Mammary epithelial cell (primary cell): ENCODE measurements around the gene DEFB131B.
A peak's percentile ranks its signal among the peaks of the same experiment; 100 is the strongest.
"Not testable (repeated sequence)": the region's sequence is repeated elsewhere in the genome, so short reads cannot be mapped to it uniquely, and the experiment has no call there.

Experiments
- EZH2 ChIP-seq: IDR thresholded peaks from 2 replicates; pipeline ENCODE4 v1.6.1; 2012; ENCODE audit warnings: low read length, inconsistent platforms, borderline replicate concordance
- TF ChIP-seq, protein P1 (sequence below), 2 donors: IDR thresholded peaks in 1 of 2; conservative IDR thresholded peaks in 1 of 2; 2 replicates each; pipeline ENCODE4 v1.5.1; 2011 to 2012; ENCODE audit warnings: inconsistent platforms in 2 of 2, low read length in 2 of 2, mild to moderate bottlenecking in 2 of 2, control low read depth in 1 of 2, low read depth in 1 of 2; ENCODE audit not compliant: insufficient read depth in 1 of 2; ENCODE audit errors: extremely low read depth in 1 of 2

DNA sequence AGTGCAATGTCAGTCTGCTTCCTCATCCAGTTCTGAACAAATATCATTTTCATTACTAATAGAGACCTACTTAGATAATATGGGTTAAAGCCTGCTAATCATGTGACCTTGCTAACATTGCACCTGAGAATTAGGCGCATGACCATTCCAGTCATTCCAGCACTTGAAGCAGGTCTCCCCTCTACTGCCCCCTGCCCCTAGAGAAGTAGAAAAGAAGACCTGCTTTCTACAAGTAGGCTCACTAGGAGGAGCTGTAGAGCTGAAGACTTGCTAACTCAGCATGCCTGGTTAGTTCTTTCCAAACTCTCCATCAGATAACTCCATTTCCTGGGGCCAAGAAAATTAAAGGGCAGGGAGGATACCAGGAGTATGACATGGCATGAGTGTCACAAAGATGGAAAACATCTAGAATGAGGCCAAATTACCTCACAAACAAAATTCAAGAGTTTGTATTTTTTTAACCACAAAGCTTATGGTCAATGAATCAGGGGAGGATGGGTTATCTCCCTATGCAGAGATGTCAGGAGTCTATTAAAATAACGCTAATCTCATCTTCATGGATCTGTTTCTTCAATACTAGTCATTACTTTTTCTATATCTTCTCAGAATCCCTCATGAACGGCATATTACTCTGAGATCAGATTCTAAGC is 14.2 kb upstream of the DEFB131B start:
- TF ChIP-seq, protein P1, sequence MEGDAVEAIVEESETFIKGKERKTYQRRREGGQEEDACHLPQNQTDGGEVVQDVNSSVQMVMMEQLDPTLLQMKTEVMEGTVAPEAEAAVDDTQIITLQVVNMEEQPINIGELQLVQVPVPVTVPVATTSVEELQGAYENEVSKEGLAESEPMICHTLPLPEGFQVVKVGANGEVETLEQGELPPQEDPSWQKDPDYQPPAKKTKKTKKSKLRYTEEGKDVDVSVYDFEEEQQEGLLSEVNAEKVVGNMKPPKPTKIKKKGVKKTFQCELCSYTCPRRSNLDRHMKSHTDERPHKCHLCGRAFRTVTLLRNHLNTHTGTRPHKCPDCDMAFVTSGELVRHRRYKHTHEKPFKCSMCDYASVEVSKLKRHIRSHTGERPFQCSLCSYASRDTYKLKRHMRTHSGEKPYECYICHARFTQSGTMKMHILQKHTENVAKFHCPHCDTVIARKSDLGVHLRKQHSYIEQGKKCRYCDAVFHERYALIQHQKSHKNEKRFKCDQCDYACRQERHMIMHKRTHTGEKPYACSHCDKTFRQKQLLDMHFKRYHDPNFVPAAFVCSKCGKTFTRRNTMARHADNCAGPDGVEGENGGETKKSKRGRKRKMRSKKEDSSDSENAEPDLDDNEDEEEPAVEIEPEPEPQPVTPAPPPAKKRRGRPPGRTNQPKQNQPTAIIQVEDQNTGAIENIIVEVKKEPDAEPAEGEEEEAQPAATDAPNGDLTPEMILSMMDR (conservative IDR thresholded peaks at IDR 0.05 in 1 of 2, IDR thresholded peaks at IDR 0.05 in 1 of 2; ENCODE audit: extremely low read depth in 1 of 2, insufficient read depth in 1 of 2, low read depth in 1 of 2, low read length in 2 of 2): peak; percentile 40 to 62
- TF ChIP-seq EZH2: not testable (repeated sequence)
